ENCODE data around the gene CANX.

DNA sequence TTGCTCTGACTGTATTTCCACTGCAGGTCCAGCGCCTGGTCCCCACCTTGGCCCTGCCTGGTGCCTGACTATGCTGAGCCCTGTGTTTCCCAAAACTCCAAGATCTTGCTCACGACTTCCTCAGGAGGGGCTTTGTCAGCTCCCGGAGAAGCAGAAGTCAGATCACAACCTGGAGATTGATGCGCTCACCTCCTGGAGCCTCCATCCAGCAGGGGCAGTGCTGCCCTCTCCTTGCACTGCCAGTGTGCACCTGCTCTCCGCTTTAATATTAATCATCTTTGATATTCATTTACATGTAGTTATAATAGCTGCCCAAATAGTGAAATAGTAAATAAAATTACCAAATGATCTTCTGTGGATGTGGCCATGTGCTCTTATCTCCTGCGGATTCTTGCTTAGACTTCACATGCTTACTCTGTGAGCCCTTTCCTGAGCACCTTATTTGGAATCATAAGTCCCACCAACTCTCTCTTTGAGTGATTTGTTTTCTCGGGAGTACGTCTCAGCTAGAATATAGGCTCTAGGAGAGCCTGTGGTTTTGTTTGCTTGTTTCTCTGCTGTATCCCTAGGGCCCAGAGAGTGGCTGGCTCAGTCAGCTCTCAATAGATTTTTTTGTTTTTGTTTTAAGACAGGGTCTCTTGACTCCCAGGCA, 51.2 kb downstream of the CANX start:
- TF ChIP-seq, protein P1, sequence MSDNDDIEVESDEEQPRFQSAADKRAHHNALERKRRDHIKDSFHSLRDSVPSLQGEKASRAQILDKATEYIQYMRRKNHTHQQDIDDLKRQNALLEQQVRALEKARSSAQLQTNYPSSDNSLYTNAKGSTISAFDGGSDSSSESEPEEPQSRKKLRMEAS (IDR thresholded peaks at IDR 0.05; ENCODE audit: low read depth, low read length): no peak
- TF ChIP-seq, protein P2, sequence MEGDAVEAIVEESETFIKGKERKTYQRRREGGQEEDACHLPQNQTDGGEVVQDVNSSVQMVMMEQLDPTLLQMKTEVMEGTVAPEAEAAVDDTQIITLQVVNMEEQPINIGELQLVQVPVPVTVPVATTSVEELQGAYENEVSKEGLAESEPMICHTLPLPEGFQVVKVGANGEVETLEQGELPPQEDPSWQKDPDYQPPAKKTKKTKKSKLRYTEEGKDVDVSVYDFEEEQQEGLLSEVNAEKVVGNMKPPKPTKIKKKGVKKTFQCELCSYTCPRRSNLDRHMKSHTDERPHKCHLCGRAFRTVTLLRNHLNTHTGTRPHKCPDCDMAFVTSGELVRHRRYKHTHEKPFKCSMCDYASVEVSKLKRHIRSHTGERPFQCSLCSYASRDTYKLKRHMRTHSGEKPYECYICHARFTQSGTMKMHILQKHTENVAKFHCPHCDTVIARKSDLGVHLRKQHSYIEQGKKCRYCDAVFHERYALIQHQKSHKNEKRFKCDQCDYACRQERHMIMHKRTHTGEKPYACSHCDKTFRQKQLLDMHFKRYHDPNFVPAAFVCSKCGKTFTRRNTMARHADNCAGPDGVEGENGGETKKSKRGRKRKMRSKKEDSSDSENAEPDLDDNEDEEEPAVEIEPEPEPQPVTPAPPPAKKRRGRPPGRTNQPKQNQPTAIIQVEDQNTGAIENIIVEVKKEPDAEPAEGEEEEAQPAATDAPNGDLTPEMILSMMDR (IDR thresholded peaks at IDR 0.05; ENCODE audit: low read depth, low read length): peak; percentile 3
- TF ChIP-seq POLR2A (IDR thresholded peaks at IDR 0.05; ENCODE audit: extremely low read depth, insufficient read length) (no peak), MYC (IDR thresholded peaks at IDR 0.05; ENCODE audit: low read depth, low read length) (no peak)

Measured in NB4 (cell line).